Neural cell (in vitro differentiated cells): ENCODE measurements around the gene MAD1L1. TPM values are rescaled to one million over a fixed set of nuclear protein-coding genes. Genes with fewer than 3 reads are reported as not detected.

Source experiments
- H2AFZ ChIP-seq: fragments of 200-600, 300-800 bp; sonication (generic), shearing (Covaris generic); 2 replicates; pipeline ENCODE4 v1.6.0; 2014; ENCODE audit warnings: low read depth, mild to moderate bottlenecking, antibody characterized with exemption, low read length, moderate library complexity
- H3F3A ChIP-seq: fragments of 200-600 bp; shearing (Covaris generic); 2 replicates; pipeline ENCODE4 v1.6.1; 2016; ENCODE audit warnings: mild to moderate bottlenecking, moderate library complexity, mixed read lengths, antibody characterized with exemption, low read length; ENCODE audit not compliant: insufficient read depth, poor library complexity, severe bottlenecking
- H3K27ac ChIP-seq: fragments of 200-600, 300-800 bp; sonication (generic), shearing (Covaris generic); 2 replicates; pipeline ENCODE4 v1.5.1; 2014; ENCODE audit warnings: mild to moderate bottlenecking, low read length, moderate library complexity
- H3K27me3 ChIP-seq: fragments of 300-800, 200-600 bp; sonication (generic), shearing (Covaris generic); 2 replicates; pipeline ENCODE4 v1.6.0; 2014; ENCODE audit warnings: mild to moderate bottlenecking, low read depth, low read length, moderate library complexity; ENCODE audit not compliant: insufficient read depth
- H3K36me3 ChIP-seq: fragments of 300-800, 200-600 bp; sonication (generic), shearing (Covaris generic); 2 replicates; pipeline ENCODE4 v1.5.1; 2014; ENCODE audit warnings: mild to moderate bottlenecking, antibody characterized with exemption, low read length, moderate library complexity; ENCODE audit not compliant: insufficient read depth
- H3K4me2 ChIP-seq: fragments of 300-800, 200-600 bp; sonication (generic), shearing (Covaris generic); 2 replicates; pipeline ENCODE4 v1.6.0; 2014; ENCODE audit warnings: mild to moderate bottlenecking, low read length
- H3K4me3 ChIP-seq: fragments of 300-800, 200-600 bp; sonication (generic), shearing (Covaris generic); 2 replicates; pipeline ENCODE4 v1.5.1; 2014; ENCODE audit warnings: mild to moderate bottlenecking, low read length, moderate library complexity
- H3K79me2 ChIP-seq: fragments of 200-600 bp; shearing (Covaris generic); replicated peaks from 2 replicates; pipeline ENCODE4 v1.6.0; 2014; ENCODE audit warnings: mild to moderate bottlenecking, low read length, moderate library complexity; ENCODE audit not compliant: insufficient read depth
- H3K9ac ChIP-seq: fragments of 300-800, 200-600 bp; sonication (generic), shearing (Covaris generic); 2 replicates; pipeline ENCODE4 v1.6.1; 2016; ENCODE audit warnings: mild to moderate bottlenecking, low read length, mixed read lengths
- H3K9me2 ChIP-seq: fragments of 200-600 bp; shearing (Covaris generic); 2 replicates; pipeline ENCODE4 v1.6.1; 2016; ENCODE audit warnings: mild to moderate bottlenecking, low read length, mixed read lengths; ENCODE audit not compliant: insufficient read depth
- H3K9me3 ChIP-seq: fragments of 200-600, 300-800 bp; sonication (generic), shearing (Covaris generic); 2 replicates; pipeline ENCODE4 v1.6.1; 2016; ENCODE audit warnings: mild to moderate bottlenecking, mixed run types, low read length, moderate library complexity, mixed read lengths
- H4K20me1 ChIP-seq: fragments of 200-600 bp; shearing (Covaris generic); 2 replicates; pipeline ENCODE4 v1.6.1; 2016; ENCODE audit warnings: mild to moderate bottlenecking, mixed run types; ENCODE audit not compliant: insufficient read depth
- EP300 ChIP-seq: fragments of 450-650 bp; conservative IDR thresholded peaks from 2 replicates; pipeline ENCODE4 v1.6.1; 2014; ENCODE audit warnings: antibody characterized with exemption, mild to moderate bottlenecking, moderate library complexity; ENCODE audit not compliant: poor library complexity, severe bottlenecking
- EZH2 ChIP-seq: fragments of 200-600, 300-800 bp; shearing (Covaris generic), sonication (generic); IDR thresholded peaks from 2 replicates; pipeline ENCODE4 v1.6.1; 2014; ENCODE audit warnings: antibody characterized with exemption, low read length, borderline replicate concordance, mild to moderate bottlenecking; ENCODE audit not compliant: insufficient read depth, poor library complexity, severe bottlenecking
- MXI1 ChIP-seq: fragments of 450-650 bp; conservative IDR thresholded peaks from 2 replicates; pipeline ENCODE4 v1.6.1; 2014; ENCODE audit warnings: antibody characterized with exemption, mild to moderate bottlenecking; ENCODE audit not compliant: poor library complexity, severe bottlenecking
- POLR2AphosphoS5 ChIP-seq: IDR thresholded peaks from 2 replicates; pipeline ENCODE4 v1.6.1; 2012
- RAD21 ChIP-seq: fragments of 450-650 bp; conservative IDR thresholded peaks from 2 replicates; pipeline ENCODE4 v1.6.1; 2014; ENCODE audit warnings: antibody characterized with exemption, mild to moderate bottlenecking, moderate library complexity
- SMC3 ChIP-seq: fragments of 450-650 bp; conservative IDR thresholded peaks from 2 replicates; pipeline ENCODE4 v1.6.1; 2014; ENCODE audit warnings: antibody characterized with exemption, mild to moderate bottlenecking, moderate library complexity; ENCODE audit not compliant: poor library complexity
- TAF1 ChIP-seq: IDR thresholded peaks from 2 replicates; pipeline ENCODE4 v1.6.1; 2012; ENCODE audit warnings: low read depth
- polyA plus RNA-seq: library from polyadenylated mRNA; depleted of rRNA; stranded (reverse); fragments of >200 nt; gene quantifications from 2 replicates; pipeline ENCODE4 v1.2.3, GENCODE V29; 2014
- TF ChIP-seq, protein P1 (sequence below): fragments of 450-650 bp; IDR thresholded peaks from 2 replicates; pipeline ENCODE4 v1.5.1; 2014; ENCODE audit warnings: antibody characterized with exemption, mild to moderate bottlenecking, moderate library complexity; ENCODE audit not compliant: poor library complexity, severe bottlenecking
- TF ChIP-seq, protein P2 (sequence below): IDR thresholded peaks from 2 replicates; pipeline ENCODE4 v1.6.1; 2012; ENCODE audit warnings: borderline replicate concordance

Gene MAD1L1
- polyA plus RNA-seq, 1 donor from 2014 or later, result 31.4 TPM

DNA sequence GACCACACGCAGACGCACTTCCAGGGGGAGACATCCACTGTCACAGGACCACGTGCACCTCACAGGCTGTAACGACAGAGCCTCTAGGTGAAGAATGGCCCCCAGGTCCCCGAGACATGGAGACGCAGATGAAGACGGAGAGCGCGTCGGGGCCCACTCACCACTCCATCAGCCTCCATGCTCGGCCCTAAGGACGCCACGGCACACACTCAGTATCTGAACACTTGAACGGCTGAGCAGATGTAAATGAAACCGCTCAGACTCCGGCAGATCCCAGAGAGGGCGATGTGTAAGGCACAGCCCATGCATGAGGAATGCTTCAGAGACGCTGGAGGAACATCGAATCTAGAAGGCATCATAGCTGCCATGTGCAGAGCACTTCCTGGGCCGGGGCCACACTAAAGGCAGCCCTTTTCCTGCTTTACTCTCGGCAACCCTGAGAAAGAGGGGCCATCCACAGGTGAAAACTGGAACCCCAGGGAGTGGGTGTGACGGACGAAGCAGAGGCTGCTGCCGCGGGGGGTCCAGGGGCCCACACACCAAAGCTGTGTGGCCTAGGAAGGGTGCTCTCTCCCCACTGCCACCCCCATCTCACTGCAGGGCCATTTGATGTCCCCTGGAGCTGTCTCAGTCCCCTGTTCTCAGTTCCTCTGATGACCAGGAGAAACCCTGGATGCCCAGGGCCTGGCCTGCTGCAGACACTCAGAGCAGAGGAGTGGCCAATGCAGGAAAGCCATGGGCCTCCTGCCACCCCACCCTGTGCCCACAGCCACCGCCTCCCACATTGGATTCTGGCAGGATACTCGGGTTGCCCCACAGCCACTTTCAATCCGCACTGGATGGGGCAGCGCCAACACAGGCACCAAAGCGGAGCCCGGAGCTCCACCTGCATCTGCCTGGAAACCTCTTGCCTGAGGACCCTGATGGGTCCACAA, 253.8 kb downstream of the MAD1L1 start:
- Histone ChIP-seq H3K4me2 (no peak overlapping the region), H3K27me3 (no peaks in the 10 kb centered on the region), H3K9me3 (no peaks in the 10 kb centered on the region), H3K27ac (no peak overlapping the region), H4K20me1 (no peaks in the 10 kb centered on the region), H3K36me3 (no peaks in the 10 kb centered on the region), H2AFZ (no peak overlapping the region), H3K79me2 (no peaks in the 10 kb centered on the region), H3K9ac (no peak overlapping the region), H3K9me2 (no peaks in the 10 kb centered on the region), H3F3A (no peaks in the 10 kb centered on the region), H3K4me3 (no peak overlapping the region)
- TF ChIP-seq SMC3 (no peak), EZH2 (no peak), POLR2AphosphoS5 (no peak), EP300 (no peak), RAD21 (no peak), MXI1 (no peak), TAF1 (no peak)
- TF ChIP-seq, protein P1, sequence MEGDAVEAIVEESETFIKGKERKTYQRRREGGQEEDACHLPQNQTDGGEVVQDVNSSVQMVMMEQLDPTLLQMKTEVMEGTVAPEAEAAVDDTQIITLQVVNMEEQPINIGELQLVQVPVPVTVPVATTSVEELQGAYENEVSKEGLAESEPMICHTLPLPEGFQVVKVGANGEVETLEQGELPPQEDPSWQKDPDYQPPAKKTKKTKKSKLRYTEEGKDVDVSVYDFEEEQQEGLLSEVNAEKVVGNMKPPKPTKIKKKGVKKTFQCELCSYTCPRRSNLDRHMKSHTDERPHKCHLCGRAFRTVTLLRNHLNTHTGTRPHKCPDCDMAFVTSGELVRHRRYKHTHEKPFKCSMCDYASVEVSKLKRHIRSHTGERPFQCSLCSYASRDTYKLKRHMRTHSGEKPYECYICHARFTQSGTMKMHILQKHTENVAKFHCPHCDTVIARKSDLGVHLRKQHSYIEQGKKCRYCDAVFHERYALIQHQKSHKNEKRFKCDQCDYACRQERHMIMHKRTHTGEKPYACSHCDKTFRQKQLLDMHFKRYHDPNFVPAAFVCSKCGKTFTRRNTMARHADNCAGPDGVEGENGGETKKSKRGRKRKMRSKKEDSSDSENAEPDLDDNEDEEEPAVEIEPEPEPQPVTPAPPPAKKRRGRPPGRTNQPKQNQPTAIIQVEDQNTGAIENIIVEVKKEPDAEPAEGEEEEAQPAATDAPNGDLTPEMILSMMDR, result no peak
- TF ChIP-seq, protein P2, sequence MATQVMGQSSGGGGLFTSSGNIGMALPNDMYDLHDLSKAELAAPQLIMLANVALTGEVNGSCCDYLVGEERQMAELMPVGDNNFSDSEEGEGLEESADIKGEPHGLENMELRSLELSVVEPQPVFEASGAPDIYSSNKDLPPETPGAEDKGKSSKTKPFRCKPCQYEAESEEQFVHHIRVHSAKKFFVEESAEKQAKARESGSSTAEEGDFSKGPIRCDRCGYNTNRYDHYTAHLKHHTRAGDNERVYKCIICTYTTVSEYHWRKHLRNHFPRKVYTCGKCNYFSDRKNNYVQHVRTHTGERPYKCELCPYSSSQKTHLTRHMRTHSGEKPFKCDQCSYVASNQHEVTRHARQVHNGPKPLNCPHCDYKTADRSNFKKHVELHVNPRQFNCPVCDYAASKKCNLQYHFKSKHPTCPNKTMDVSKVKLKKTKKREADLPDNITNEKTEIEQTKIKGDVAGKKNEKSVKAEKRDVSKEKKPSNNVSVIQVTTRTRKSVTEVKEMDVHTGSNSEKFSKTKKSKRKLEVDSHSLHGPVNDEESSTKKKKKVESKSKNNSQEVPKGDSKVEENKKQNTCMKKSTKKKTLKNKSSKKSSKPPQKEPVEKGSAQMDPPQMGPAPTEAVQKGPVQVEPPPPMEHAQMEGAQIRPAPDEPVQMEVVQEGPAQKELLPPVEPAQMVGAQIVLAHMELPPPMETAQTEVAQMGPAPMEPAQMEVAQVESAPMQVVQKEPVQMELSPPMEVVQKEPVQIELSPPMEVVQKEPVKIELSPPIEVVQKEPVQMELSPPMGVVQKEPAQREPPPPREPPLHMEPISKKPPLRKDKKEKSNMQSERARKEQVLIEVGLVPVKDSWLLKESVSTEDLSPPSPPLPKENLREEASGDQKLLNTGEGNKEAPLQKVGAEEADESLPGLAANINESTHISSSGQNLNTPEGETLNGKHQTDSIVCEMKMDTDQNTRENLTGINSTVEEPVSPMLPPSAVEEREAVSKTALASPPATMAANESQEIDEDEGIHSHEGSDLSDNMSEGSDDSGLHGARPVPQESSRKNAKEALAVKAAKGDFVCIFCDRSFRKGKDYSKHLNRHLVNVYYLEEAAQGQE, result no peak

DNA sequence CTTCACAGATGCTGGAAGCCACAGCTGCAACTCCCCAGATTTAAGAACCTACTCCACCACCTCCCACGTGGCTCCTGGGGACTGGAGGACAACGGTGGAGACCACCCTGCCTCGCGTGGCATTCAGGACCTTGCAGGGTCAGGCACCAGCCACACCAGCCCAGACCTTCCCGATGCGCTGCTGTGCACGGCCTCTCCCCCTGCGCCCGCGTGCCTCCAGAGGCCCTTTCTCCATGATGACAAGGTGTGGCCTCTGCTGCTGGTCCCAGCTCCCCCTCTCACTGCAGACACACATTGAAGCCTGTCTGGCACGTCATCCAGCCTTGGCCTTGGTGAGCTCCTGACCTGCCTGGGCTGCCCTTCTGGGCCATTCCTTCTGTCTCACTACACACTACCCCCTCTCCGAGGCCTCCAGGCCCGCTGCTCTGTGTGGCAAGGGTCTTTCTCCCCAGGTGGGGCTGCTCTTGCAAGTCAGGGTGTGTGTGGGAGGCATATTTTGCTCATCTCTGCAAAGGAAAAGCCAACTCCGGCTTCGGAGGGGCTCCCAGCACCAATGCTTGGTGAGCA, 254.8 kb downstream of the MAD1L1 start:
- Histone ChIP-seq H2AFZ (no peak overlapping the region), H3K9me3 (no peaks in the 10 kb centered on the region), H3K9me2 (no peaks in the 10 kb centered on the region), H3F3A (no peaks in the 10 kb centered on the region), H4K20me1 (no peaks in the 10 kb centered on the region), H3K27ac (no peak overlapping the region), H3K27me3 (no peaks in the 10 kb centered on the region), H3K4me3 (no peak overlapping the region), H3K4me2 (no peak overlapping the region), H3K9ac (no peak overlapping the region), H3K36me3 (no peaks in the 10 kb centered on the region), H3K79me2 (no peaks in the 10 kb centered on the region)
- TF ChIP-seq TAF1, result no peak
- TF ChIP-seq EP300, result no peak
- TF ChIP-seq SMC3, result no peak
- TF ChIP-seq, protein P1, result no peak
- no peak for TF ChIP-seq EZH2
- TF ChIP-seq MXI1, result no peak
- TF ChIP-seq RAD21, result no peak
- TF ChIP-seq, protein P2, result no peak
- no peak for TF ChIP-seq POLR2AphosphoS5
